Ovary (tissue), 3 donors: ENCODE measurements around the gene SLC7A9.

Experiments
- EP300 ChIP-seq: sonication (generic); formaldehyde crosslinking; IDR thresholded peaks from one replicate; pipeline ENCODE4 v1.6.1; 2017; ENCODE audit warnings: antibody characterized with exemption
- POLR2A ChIP-seq: fragments of 450-650 bp; IDR thresholded peaks from one replicate; pipeline ENCODE4 v1.6.1; 2017; ENCODE audit warnings: antibody characterized with exemption, mild to moderate bottlenecking, moderate library complexity
- TF ChIP-seq, protein P1 (sequence below), 3 donors: fragments of 450-650 bp in 2 of 3; fragments of 200-600 bp in 1 of 3; IDR thresholded peaks; one replicate each; pipeline versions ENCODE4 v1.5.1 to v1.8.0; 2016 to 2022; ENCODE audit warnings: antibody characterized with exemption in 3 of 3, mild to moderate bottlenecking in 1 of 3
- donor health status: DM: no; HTN: no; CAD: no.

GRCh38 chr19:32874605-32875004, 5.0 kb upstream of the SLC7A9 start:
- TF ChIP-seq POLR2A (no peak), EP300 (no peak)
- TF ChIP-seq, protein P1, sequence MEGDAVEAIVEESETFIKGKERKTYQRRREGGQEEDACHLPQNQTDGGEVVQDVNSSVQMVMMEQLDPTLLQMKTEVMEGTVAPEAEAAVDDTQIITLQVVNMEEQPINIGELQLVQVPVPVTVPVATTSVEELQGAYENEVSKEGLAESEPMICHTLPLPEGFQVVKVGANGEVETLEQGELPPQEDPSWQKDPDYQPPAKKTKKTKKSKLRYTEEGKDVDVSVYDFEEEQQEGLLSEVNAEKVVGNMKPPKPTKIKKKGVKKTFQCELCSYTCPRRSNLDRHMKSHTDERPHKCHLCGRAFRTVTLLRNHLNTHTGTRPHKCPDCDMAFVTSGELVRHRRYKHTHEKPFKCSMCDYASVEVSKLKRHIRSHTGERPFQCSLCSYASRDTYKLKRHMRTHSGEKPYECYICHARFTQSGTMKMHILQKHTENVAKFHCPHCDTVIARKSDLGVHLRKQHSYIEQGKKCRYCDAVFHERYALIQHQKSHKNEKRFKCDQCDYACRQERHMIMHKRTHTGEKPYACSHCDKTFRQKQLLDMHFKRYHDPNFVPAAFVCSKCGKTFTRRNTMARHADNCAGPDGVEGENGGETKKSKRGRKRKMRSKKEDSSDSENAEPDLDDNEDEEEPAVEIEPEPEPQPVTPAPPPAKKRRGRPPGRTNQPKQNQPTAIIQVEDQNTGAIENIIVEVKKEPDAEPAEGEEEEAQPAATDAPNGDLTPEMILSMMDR (IDR thresholded peaks at IDR 0.05), result no peak
